ENCODE results near the gene IGHMBP2. TPM values are rescaled to one million over a fixed set of nuclear protein-coding genes. Genes with fewer than 3 reads are reported as not detected.

IGHMBP2 gene
- total RNA-seq, 1 donor from 2014 or later: 31.6 TPM

DNA sequence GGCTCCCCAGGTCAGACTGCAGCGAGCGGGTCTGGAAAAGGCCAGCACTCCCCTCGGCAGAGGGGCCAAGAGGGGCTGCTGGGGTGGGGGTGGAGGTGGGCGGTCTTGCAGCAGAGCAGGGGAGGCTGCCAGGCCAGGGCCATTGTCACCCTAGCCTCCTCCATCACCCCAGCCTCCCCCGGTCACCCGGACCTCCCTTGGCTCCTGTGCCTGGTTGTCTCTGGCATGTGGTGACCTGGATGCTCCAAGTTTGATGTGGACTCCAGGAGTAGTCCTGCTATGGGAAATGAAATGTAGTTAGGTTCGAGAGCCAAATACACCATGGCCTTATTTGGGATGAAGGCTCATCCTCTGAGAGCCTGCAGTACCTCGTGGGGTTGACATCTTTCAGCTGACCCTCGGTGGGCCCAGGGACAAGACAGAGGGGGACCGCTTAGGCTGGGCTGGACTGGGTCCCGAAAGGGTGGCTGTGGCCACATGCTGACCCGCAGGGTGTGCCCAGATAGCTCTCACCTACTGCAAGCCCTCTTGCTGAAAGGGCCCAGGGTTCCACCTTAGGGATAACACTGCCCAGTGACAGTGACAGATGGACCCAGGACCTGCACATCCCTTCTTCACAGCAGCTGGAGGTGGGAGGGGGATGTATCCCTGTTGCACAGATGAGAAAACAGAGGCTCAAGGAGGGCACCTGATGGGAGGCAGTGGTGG, 53.0 kb downstream of the IGHMBP2 start:
- no peak overlapping the region for H3K4me3 Mint-ChIP-seq (ENCODE audit: low read depth)
- intact Hi-C loops (cut with micrococcal nuclease): no loop called here
- no peaks in the 10 kb centered on the region for H3K4me1 Mint-ChIP-seq (ENCODE audit: low read depth)
- no peak overlapping the region for H3K27ac Mint-ChIP-seq
- no peak for DNase-seq (ENCODE audit: low spot score)
- H3K27me3 Mint-ChIP-seq (ENCODE audit: low read depth): no peaks in the 10 kb centered on the region
- H3K36me3 Mint-ChIP-seq (ENCODE audit: low read depth): no peaks in the 10 kb centered on the region
- no peaks in the 10 kb centered on the region for H3K9me3 Mint-ChIP-seq

DNA sequence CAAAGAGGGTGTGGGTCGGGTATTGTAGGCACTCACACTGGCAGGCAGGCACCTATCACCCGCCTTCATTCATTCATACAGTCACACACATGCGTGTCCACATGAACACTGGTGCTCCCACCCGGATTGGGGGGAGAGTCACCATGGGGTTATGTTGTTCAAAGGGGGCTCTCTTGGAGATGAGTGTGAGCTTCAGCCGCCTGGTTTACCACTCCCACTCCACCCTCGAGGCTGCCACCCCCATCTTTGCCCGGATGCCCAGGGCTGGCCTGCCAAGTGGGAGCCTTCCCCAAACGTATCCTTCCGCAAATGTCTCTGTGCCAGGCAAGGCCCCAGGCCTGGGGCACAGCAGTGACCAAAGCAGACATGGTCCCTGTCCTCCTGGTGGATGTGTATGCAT, 54.5 kb downstream of the IGHMBP2 start:
- H3K9me3 Mint-ChIP-seq: no peaks in the 10 kb centered on the region
- no peak overlapping the region for H3K4me3 Mint-ChIP-seq (ENCODE audit: low read depth)
- no peak overlapping the region for H3K27ac Mint-ChIP-seq
- H3K27me3 Mint-ChIP-seq (ENCODE audit: low read depth): no peaks in the 10 kb centered on the region
- peaks cover 3% of the 10 kb centered on the region for H3K36me3 Mint-ChIP-seq (ENCODE audit: low read depth)
- peaks cover 4% of the 10 kb centered on the region for H3K4me1 Mint-ChIP-seq (ENCODE audit: low read depth)
- no peak for DNase-seq (ENCODE audit: low spot score)
- intact Hi-C loops (cut with micrococcal nuclease): no loop called here

DNA sequence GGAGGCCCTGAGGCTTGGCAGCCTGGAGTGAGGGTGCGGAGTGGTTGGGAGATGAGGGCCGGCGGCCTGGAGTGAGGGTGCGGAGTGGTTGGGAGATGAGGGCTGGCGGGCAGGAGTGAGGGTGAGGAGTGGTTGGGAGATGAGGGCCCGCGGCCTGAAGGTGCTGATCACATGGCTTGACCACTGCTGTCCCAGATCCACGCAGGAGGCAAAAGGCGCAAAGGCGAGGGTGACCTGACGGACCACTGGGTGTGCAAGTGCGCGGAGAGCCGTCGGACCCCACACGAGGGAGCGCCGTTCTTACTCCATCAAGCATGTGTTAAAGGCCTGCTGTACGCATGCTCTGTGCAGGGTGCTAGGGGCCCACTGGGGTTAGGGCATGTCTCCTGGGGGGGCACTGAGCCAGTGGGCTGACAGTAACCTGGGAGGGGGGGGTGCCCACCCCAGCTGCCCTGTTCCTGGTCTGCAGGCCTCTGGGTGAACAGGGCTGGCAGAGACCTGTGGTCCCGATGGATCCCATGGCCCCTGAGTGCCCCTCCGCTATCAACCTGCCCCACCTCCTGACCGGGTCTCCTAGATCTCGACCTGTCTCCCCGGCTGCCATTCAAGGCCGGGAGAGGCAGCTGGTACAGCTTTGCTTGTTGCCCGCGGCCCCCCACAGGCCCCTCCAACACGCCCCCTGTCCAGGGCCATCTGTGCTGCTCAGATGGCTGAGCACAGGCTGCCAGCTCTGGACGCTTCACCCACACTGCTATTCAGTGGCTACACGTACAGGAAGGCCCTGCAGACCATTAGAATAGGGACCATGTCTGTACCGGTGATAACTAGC, 56.0 kb downstream of the IGHMBP2 start:
- H3K36me3 Mint-ChIP-seq (ENCODE audit: low read depth): peaks cover 9% of the 10 kb centered on the region
- H3K4me1 Mint-ChIP-seq (ENCODE audit: low read depth): peaks cover 12% of the 10 kb centered on the region
- intact Hi-C loops (cut with micrococcal nuclease): no loop called here
- no peaks in the 10 kb centered on the region for H3K9me3 Mint-ChIP-seq
- DNase-seq (ENCODE audit: low spot score): no peak
- H3K27me3 Mint-ChIP-seq (ENCODE audit: low read depth): no peaks in the 10 kb centered on the region
- no peak overlapping the region for H3K27ac Mint-ChIP-seq
- H3K4me3 Mint-ChIP-seq (ENCODE audit: low read depth): no peak overlapping the region

DNA sequence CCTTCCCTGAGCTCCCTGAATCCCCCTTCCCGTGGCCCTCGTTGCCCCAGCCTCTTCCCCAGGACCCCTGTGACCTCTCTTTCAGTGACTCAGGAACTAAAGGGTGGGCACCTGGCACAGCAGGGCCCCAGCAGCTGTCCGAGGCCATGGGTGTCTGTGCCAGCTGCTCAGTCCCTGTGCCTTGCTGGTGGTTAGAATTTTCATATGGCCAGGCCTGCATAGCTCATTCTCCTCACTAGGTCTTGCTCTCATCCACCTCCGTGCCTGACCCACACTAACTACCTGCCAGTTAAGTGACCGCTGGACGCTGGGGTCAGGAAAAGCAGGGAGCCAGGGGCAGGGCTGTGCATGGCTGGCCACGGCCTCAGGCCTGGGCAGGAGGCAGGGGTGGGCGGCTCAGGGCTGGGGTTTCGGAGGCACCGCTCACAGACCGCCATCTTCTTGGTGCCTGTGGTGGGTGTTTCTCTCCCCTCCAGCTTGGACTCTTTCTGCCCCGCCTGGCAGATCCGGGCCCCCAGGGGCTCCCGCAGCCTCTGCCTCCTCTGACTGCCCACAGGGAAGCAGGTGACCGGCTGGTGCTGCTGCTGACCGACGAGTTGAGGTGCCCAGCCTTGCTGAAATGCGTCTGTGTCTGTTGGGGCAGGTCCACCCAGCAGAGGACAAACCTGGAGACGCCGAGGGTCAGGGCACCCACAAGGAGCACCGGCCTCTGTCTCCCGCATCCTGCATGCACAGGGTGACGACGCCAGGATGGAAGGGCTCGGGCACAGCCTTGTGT, 56.8 kb downstream of the IGHMBP2 start:
- H3K9me3 Mint-ChIP-seq: no peaks in the 10 kb centered on the region
- peaks cover 12% of the 10 kb centered on the region for H3K36me3 Mint-ChIP-seq (ENCODE audit: low read depth)
- no peak for DNase-seq (ENCODE audit: low spot score)
- intact Hi-C loops (cut with micrococcal nuclease): no loop called here
- no peak overlapping the region for H3K4me3 Mint-ChIP-seq (ENCODE audit: low read depth)
- peaks cover 15% of the 10 kb centered on the region for H3K4me1 Mint-ChIP-seq (ENCODE audit: low read depth)
- H3K27ac Mint-ChIP-seq: no peak overlapping the region
- H3K27me3 Mint-ChIP-seq (ENCODE audit: low read depth): no peaks in the 10 kb centered on the region

DNA sequence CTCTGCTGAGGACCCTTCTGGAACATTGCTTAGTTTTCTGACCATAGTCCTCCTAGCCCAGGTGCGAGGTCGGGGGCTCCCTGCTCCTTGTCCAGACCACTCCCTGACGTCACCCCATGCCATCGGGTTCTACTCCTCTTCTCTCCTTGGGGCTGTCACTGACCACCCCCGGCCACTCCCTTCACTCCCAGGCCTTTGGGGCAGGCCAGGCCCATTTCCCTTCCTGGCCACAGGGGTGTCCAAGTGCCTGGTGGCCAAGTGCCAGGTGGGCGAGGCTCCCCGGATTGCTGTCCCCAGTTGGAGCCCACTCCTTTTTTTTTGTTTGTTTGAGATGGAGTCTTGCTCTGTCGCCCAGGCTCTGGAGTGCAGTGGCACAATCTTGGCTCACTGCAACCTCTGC, 57.6 kb downstream of the IGHMBP2 start:
- H3K4me1 Mint-ChIP-seq (ENCODE audit: low read depth): peaks cover 21% of the 10 kb centered on the region
- H3K36me3 Mint-ChIP-seq (ENCODE audit: low read depth): peaks cover 12% of the 10 kb centered on the region
- H3K27ac Mint-ChIP-seq: no peak overlapping the region
- H3K4me3 Mint-ChIP-seq (ENCODE audit: low read depth): no peak overlapping the region
- H3K9me3 Mint-ChIP-seq: no peaks in the 10 kb centered on the region
- intact Hi-C loops (cut with micrococcal nuclease): no loop called here
- DNase-seq (ENCODE audit: low spot score): no peak
- no peaks in the 10 kb centered on the region for H3K27me3 Mint-ChIP-seq (ENCODE audit: low read depth)

DNA sequence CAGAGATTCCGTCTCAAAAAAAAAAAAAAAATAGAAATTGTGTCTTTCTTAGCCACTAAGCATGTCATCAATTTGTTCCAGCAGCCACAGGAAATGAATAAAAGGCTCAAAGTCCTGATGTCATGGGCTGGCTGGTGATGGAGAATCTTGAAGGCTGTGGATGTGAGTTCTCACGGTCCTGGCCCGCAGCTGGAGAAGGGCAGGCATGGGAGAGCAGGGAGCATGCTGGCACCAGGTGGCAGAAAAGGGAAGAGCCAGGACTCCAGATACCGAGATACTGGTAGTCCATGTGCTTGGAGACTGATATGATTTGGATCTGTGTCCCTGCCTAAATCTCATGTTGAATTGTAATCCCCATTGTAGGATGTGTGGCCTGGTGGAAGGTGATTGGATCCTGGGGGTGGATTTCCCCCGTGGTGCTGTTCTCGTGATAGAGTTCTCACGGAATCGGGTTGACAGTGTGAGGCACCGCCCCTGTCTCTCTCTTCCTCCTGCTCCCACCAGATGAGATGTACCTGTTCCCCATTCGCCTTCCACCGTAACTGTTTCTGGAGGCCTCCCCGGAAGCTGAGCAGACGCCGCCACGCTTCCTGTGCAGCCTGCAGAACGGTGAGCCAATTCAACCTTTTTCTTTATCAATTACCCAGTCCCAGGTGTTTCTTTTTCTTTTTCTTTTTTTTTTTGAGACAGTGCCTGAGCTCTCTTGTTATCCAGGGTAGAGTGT, 59.0 kb downstream of the IGHMBP2 start:
- no peaks in the 10 kb centered on the region for H3K9me3 Mint-ChIP-seq
- H3K36me3 Mint-ChIP-seq (ENCODE audit: low read depth): peaks cover 12% of the 10 kb centered on the region
- no peaks in the 10 kb centered on the region for H3K27me3 Mint-ChIP-seq (ENCODE audit: low read depth)
- peak overlapping the region; percentile 82 for H3K27ac Mint-ChIP-seq
- peaks cover 24% of the 10 kb centered on the region for H3K4me1 Mint-ChIP-seq (ENCODE audit: low read depth)
- peak; percentile 18 for DNase-seq (ENCODE audit: low spot score)
- intact Hi-C loops (cut with micrococcal nuclease): no loop called here
- peak overlapping the region; percentile 52 for H3K4me3 Mint-ChIP-seq (ENCODE audit: low read depth)

DNA sequence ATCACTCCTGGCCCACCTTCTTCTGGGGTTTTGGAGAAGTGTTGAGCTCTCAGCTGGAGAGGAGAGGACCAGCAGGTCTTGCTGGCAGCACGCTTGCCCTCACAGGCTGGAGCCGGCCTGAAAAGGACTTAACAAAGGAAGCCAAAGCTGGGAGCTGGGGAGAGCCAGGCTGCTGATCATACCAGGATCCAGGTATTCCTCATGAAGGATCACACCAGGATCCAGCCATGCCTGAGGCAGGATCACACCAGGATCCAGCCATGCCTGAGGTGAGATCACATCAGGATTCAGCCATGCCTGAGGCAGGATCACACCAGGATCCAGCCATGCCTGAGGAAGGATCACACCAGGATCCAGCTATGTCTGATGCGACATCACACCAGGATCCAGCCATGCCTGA, 60.1 kb downstream of the IGHMBP2 start:
- Mint-ChIP-seq H3K4me1 (ENCODE audit: low read depth) (peaks cover 24% of the 10 kb centered on the region), H3K27ac (no peak overlapping the region), H3K36me3 (ENCODE audit: low read depth) (peaks cover 12% of the 10 kb centered on the region), H3K27me3 (ENCODE audit: low read depth) (no peaks in the 10 kb centered on the region), H3K9me3 (no peaks in the 10 kb centered on the region), H3K4me3 (ENCODE audit: low read depth) (peak overlapping the region; percentile 13)
- intact Hi-C loops (cut with micrococcal nuclease): no loop called here
- no peak for DNase-seq (ENCODE audit: low spot score)

DNA sequence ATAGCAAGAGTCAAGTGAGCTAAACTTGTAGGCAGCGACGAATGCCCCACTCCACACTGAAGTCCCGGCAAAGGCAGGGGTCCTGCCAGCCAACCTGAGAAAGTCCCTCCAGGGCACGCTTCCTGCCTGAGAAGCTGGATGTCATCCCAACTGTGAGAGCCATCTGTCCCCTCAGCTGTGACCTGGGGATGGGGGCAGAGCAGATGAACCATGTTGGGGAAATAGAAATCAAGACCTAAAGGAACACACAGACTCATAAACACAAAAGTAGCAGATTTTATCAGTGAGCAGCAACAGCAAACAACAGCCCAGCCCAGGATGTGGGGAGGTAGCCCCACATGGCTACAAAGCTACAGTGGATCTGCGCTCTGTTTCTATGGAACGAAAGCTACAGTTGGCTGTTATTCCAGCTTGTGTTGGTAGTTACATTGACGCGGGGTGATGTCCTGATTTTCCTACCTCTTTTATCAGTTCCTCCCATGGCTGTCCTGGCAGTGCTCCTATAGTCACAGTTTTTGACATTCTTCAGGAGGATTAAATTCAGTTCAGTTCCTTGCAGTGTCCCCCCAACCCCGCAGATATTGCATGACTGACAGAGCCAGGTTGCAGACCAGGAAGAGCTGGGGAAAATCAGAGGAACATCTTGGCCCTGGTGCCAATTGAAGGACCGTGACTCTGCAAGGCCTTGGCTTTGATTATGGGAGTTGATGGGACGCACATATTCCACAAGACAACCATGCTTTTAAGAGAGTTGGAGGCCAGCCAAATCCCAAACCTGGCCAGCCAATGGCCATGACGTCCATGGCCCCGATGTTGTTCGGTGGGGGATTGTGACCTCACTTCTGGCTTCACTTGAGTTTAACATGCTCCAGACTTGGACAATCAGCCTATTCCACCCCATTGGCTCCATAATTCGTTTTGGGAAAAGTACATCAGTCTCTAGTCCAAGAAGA, 62.5 kb downstream of the IGHMBP2 start:
- peak; percentile 33 for DNase-seq (ENCODE audit: low spot score)
- Mint-ChIP-seq H3K36me3 (ENCODE audit: low read depth) (peaks cover 12% of the 10 kb centered on the region), H3K27me3 (ENCODE audit: low read depth) (no peaks in the 10 kb centered on the region), H3K4me1 (ENCODE audit: low read depth) (peaks cover 24% of the 10 kb centered on the region), H3K27ac (peak overlapping the region; percentile 25), H3K4me3 (ENCODE audit: low read depth) (no peak overlapping the region), H3K9me3 (no peaks in the 10 kb centered on the region)
- intact Hi-C loops (cut with micrococcal nuclease): no loop called here

DNA sequence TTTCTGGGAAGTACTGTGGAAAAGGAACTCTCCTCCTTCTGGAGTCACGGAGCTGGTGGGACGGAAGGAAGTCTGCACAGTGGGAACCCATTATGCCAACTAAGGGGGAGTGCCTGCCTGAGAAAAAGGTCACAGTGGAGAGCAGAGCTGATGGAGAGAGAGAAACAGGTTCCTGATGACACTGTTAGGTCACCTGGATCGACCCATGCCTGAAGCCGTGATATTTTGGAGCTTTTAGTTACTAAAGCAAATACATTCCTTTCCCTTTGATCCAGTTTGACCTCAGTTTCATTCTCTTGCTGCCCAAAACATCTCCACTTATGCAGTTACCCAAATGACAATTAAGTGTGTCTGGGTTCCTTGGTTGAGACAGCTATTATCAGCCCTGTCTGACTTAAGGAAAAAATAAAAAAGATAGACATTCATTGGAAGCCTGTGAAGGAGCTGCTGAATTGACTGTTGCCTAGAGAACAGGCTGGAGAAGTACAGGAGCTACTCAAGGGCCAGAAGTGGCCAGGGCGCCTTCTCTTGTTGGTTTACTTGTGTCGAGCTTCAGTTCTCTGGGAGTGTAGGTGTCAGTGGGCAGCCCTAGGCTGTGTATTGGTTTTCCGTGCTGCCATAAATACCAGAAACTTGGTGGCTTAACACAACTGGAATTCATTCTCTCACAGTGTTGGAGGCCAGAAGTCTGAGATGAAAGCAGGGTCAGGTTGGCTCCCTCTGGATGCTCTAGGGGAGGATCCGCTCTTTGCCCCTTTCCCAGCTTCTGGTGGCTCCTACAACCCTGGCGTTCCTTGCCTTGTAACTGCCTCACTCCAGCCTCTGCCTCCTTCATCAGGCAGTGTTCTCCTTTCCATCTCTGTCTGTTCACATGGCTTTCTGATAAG, 63.4 kb downstream of the IGHMBP2 start:
- Mint-ChIP-seq H3K36me3 (ENCODE audit: low read depth) (peaks cover 12% of the 10 kb centered on the region), H3K9me3 (no peaks in the 10 kb centered on the region), H3K4me1 (ENCODE audit: low read depth) (peaks cover 24% of the 10 kb centered on the region), H3K27me3 (ENCODE audit: low read depth) (no peaks in the 10 kb centered on the region), H3K27ac (no peak overlapping the region), H3K4me3 (ENCODE audit: low read depth) (no peak overlapping the region)
- intact Hi-C loops (cut with micrococcal nuclease): no loop called here
- no peak for DNase-seq (ENCODE audit: low spot score)

DNA sequence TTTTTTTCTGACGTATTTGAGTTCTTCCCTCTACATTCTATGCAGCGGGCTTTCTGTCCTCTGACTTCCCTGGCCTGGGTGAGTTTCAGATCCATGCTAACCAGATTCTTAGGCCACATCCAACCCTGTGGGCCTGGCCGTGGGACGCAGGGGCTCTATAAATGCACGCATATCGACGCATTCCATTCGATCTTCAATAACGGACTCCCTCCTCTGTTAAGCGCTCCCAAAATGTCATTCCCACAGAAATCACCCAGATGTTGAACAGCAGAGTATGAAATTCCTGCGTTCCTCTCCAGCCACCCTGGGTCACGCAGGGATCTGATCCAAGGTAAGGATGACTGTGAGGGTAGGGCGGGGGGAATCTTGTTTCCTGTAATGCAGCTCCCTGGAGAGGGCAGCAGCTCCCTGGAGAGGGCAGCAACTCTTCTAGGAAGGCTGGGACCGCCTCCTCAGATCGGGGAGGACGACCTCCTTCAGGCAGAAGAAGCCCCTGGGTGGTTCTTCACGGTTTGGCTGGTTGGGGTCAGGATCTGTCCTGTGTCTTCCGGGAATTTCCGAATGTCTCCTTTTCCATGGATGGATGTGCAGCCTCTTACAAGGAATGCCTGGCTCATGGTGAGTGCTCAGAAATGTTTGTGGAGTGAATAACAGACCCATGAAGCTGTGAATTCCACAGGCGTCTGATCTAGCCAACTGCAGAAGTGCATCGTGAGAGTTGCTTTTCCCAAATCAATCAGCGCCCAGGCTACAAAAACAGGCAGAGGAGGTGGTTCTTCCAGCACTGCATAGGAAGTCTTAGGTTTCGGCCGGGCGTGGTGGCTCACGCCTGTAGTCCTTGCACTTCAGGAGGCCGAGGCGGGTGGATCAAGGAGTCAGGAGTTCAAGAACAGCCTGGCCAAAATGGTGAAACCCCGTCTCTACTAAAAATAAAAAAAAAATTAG, 64.9 kb downstream of the IGHMBP2 start:
- H3K4me3 Mint-ChIP-seq (ENCODE audit: low read depth): no peak overlapping the region
- intact Hi-C loops (cut with micrococcal nuclease): no loop called here

More for the DNA sequence above, 64.9 kb downstream of the IGHMBP2 start:
- Mint-ChIP-seq H3K27me3 (ENCODE audit: low read depth) (peaks cover 4% of the 10 kb centered on the region), H3K4me1 (ENCODE audit: low read depth) (peaks cover 19% of the 10 kb centered on the region), H3K36me3 (ENCODE audit: low read depth) (peaks cover 9% of the 10 kb centered on the region), H3K27ac (no peak overlapping the region), H3K9me3 (no peaks in the 10 kb centered on the region)
- DNase-seq (ENCODE audit: low spot score): no peak

All from activated T-helper 2 cell treated with anti-CD3 and anti-CD28 coated beads, Interferon-gamma antibody, Interleukin-2, Interleukin-4, amounts not matched to agents 10 μg/mL and 5 μg/mL and 100 μg/mL, durations not matched to agents 14 hours and 24 hours and 36 hours (primary cell).